NCI-H1417 treated with DMSO at 0.1 percent for 48 hours (cell line): ENCODE measurements around the gene AQP6.

Source experiments
- DNase-seq: peaks from one replicate; lab custom pipeline; 2025; lab: John Stamatoyannopoulos, UW

AQP6 gene, protein sequence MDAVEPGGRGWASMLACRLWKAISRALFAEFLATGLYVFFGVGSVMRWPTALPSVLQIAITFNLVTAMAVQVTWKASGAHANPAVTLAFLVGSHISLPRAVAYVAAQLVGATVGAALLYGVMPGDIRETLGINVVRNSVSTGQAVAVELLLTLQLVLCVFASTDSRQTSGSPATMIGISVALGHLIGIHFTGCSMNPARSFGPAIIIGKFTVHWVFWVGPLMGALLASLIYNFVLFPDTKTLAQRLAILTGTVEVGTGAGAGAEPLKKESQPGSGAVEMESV

DNA sequence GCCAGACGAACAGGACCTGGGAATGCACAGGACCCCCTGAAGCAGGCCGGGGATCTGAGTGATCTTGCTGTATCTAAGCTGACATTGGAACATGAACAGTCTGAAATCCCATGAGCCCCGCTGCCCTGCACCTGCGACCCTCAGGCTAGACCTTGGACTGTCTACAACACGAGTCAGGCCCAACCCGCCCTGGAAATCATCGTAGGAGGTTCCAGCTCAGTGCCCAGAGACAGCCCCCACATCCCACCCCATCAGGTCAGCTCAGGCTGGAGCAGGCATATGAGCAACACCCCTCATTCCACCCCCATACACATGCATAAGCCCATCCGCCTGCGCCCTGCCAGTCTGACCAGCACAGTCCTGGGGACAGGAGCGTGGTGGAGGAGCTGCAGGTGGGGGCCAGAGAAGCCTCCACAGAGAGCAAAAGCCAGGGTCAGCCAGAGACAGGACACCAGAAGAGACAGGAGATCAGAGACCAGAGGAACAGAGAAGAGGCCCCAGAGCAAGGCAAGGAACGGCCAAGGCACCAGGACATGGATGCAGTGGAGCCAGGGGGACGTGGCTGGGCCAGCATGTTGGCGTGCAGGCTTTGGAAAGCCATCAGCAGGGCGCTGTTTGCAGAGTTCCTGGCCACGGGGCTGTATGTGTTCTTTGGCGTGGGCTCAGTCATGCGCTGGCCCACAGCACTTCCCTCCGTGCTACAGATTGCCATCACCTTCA is at the start of gene AQP6:
Gene AQP6, plus strand, starts transcription at position 307 of the 720 bp plus-strand sequence. Its CDS starts 227 bp downstream, at position 534.
- DNase-seq = no peak

DNA sequence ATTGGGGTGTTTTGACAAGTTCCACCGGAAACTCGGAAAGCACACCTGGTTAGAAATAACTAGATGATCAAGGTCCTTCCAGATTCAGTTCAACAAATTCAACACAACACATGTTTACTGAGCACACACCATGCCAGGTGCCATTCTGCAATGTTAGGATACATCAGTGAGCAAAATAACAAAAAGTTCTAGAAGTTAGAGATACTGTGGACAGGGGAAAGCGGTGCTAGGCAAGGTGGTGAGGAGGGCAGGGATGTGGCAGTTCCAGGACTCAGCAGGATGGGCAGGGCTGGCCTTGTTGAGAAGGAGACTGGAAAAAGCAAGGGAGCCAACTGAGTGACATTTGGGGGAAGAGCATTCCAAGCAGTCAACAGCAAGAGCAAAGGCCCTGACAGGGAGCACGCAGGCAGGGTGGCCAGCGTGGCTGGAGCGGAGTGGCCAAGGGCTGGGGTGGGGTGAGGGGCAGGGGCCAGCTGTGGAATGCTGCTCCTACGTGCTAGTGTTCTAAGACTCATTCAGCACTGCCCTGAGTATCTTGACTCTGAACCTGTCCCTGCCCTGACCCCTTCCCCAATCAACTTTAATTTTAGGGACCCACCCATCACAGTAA is 49.6 kb upstream of the AQP6 start:
- no peak for DNase-seq

DNA sequence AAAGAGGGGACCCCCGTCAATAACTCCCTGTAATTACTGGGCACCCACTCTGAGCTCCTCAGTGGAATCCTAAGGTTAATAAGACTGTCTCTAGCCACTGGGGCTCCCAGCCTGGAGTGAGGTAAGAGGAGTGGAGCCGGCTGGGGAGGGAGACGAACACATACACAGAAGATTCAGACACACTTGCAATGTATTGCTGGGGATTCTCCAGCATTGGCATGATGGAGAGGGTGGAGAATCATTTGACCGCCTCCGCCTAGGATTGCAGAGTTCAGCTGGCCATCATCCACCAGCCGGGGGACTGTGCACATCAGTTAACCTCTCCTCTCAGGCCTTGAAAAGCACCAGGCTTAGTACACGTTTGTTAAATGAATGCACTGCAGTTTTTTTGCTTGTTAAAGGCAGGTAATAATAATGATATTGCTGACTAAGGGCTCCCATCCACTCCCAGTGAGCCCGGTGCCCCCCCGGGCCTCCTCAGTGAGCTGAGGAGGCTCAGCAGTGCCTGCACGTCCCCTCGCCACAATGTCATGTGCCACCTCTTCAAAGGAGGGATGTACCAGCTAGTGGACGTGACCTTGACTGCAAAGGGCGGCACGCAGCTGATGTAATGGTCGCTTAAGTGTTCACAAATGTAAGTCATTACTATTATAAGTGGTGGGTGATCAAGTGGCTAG is 48.7 kb upstream of the AQP6 start:
- no peak for DNase-seq

DNA sequence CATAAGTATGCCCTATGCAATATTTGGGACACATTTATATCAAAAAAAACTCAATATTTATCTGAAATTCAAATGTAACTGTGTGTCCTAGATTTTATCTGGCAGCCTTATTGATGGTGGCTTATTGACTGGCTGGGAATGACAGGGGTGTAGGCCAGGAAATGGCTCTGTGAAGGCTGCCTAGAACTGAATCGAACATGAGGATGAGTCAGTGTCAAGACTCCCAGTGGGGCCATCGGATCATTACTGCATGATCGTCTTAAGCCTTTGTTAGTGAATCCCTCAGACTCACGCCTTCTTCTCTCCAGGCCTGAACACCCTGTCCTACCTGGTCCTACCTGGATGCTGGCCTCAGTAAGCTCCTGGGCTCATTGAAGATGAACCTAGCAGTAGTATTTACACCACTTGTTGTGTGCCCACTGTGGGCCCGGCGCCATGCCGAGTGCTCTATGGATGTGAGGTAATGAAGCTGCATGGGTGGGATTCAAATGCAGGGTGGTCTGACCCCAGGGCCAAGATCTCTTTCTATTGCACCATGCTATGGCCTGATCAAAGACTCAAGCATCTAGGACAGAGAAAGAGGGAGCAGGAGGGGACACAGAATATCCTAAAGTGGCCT is 48.0 kb upstream of the AQP6 start:
- DNase-seq = no peak

DNA sequence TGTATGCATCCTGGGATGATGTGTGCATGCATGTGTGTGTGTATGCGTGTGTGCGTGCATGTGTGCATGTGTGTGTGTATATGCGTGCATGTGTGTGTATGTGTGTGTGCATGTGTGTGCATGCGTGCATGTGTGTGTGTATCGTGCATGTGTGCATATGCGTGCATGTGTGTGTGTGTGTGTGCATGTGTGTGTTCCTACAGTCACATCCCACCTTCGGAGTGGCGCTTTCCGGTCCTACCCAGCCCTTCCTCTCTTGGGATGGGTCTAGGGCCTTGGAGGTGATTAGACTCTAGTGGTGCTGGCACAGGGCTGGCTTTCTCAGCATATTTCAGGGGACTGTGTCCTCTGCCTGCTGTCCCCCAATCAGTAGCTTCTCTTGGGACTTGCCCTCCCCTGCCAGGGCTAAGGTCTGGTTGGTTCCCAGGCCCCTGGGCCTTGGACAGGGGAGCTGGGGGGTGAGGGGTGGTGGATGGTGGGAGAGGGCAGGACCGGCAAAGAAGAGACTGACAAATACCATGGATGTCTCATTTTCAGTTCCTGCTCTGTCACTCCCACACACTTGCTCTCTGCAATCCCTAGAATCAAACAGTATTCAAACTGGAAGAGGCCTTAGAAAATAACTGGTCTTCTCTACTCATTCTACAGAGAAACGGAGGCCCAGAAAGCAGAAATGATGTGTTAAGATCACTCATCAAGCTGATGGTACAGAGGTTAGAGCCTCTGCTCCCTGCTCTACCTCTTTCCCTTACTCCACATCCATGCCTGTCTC is 47.1 kb upstream of the AQP6 start:
- DNase-seq = no peak

DNA sequence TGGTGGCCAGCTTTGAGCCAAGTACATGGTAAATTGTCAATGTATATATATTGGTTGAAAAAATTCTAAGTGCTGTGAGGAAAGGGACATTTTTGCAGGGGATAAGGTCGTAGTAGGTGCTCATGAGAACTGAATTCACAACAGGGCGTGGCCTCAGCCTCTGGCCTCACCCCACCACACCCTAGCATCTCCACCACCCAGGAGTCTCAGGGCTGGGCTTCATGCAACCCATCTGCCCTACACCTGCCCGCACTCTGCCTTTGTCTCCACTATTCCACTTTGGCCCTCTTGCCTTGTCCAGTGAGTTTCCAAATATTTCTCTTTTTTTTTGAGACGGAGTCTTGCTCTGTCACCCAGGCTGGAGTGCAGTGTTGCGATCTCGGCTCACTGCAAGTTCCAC is 44.3 kb upstream of the AQP6 start:
- no peak for DNase-seq

DNA sequence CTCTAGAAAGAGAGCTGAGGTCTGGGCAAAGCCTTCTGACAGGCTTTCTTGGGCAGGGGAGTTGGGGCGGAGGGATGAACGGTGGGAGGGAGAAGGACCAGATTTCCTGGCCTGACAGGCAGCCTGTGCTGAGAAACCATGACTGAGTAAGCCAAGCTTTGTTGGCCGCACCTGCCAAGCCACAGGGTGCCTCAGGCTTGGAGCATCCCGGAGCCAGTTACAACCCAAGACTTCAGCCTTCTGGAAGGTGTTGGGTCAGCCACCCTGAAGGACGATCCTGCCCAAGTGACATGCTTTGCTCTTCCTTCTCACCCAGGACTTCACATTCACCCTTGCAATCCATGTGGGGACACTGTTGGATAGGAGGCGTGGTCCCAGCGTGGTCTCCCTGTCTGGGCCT is 43.2 kb upstream of the AQP6 start:
- DNase-seq = no peak

DNA sequence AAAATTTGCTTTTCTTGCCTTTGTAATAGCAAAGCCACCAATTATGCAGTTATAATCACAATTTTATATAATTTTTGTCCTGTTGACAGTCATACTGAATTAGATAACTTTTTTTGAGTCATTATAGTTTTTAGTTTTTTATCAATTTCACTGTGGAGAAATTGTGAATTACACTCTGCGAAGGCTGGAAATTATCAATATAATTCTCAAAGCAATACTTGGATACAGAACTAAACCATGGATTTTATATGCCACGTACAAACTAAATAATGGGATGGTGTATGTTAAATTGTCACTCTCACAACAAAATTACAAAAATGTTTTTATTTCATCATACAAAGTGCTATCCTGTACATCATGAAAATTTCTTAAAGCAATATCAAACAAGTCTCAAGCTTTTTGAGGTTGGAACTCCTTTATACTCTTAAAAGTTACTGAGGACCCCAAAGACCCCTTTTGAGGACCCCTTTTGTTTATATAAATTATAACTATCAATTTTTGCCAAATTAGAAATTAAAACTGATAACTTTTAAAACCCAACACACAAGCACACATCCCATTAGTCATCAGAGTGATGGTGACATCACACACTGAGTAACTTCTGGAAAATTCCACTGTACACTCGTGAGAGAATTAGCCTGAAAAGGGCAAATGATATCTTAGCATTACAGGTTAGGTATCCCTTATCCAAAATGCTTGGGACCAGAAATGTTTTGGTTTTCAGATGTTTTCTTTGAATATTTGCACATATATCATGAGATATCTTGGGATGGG is 42.0 kb upstream of the AQP6 start:
- DNase-seq = no peak

DNA sequence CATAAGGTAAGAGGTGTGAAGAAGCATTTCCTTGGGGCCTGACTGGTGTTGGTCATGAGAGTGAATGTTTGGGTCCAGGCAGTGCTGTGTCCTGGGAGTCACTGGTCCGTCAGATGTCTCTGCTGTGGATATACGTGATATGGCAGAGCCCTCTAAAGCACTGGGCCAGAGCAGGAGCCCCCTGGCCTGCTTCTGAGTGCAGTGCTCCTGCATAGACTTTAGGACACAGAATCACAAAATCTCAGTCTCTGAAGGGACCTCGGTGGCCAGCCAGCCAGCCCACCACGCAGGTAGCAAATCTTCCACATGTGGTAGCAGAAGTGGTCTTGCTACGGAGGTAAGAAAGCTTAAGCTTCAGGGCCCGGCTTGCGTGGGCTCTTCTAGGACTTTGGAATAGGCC is 40.7 kb upstream of the AQP6 start:
- no peak for DNase-seq

DNA sequence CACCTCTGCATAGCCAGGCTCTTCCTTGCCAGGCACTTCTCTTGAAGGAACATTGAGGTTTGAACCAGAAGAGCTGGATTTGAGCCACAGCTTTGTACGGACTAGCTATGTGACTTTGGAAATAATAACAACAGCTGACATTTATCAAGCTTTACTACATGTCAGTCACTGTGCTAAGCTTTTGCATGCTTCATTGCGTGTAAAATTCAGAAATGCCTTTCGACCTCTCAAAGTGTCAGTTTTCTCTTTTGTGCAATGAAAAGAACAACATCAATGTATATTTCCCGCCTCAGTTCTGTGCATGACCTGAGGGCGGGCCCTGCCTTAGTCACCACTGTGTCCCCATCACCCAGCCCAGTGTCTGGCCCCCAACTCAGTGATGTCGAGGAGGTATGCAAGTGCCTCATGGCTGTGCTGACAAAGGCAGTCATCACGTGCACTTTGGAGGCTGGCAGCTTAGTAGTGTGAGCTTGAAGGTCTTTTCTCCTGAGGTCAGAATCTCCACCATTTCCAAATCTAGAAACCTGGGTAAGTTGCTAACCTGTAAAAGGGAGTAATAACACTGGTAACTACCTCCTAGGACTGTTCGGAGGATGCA is 40.1 kb upstream of the AQP6 start:
- DNase-seq = no peak

DNA sequence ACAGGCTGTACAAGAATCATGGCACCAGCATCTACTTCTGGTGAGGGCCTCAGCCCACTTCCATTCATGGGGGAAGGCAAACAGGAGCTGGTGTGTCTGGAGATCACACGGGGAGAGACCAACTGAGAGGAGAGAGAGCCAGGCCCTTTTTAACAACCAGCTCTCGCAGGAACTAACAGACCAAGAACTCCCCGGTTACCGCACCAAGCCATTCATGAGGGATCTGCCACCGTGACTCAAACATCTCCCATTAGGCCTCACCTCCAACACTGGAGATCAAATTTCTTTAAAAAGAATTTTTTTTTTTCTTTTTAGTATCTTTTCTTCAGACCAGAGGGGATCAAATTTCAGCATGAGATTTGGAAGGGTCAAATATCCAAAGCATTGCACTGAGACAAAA is 39.0 kb upstream of the AQP6 start:
- DNase-seq = no peak

DNA sequence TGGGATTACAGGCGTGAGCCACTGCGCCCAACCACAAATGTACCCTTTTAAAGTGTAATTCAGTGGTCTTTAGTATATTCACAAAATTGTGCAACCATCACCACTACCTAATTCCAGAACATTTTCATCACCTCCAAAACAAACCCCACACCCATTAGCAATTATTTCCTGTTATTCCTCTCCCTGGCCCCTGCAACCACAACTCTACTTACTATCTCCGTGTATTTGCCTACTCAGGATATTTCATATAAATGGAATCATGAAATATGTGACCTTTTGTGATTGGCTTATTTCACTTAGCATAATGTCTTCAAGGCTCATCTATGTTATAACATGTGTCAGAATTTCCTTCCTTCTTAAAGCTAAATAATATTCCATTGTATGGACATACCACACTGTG is 38.2 kb upstream of the AQP6 start:
- no peak for DNase-seq

DNA sequence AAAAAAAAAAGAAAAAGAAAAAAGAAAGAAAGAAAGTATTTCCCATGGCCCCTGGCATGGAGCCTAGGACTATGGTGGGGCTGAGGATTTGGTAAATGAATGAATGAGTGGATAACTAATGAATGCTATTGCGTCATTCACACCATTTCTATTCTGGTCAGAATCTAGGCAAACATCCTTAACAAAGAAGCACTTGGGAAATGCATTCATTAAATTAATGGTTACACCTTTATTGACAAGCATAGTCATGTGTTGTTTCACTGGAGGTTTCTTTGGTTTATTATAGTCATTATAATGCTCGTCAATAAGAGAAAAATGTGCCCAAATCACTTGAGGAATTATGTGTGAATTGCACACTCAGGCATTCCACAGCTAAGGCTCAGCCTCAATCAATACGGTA is 35.8 kb upstream of the AQP6 start:
- no peak for DNase-seq

DNA sequence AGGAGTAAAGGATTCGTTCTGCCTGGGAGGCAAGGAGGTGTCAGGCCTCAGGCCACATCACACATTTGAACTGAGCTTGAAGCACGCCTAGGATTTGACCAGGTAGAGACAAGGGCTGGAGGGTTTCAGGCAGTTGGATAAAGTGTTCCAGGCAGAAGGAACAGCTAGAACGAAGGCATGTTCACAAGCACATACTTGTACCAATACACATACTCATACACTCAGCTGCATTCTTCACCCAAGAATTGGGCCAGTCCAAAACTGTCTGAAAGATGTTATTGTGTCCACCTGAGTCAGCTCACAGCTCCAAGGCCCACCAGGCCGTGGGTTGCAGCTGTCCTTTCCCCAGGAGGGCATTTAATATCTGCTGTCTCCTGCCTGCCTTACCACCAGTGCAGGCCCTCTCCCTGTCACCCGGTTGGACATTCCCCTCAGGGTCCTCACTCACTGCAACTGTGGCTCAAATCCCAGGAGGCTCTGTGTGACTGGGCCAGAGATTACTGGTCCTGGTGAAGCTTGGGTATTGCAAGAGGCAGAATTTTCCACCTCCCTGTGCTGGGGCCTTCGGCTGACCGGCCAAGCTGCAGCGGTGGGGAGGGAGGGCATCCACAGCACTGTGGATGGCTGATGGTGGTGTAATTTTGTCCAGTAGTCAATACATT is 35.0 kb upstream of the AQP6 start:
- DNase-seq = no peak

DNA sequence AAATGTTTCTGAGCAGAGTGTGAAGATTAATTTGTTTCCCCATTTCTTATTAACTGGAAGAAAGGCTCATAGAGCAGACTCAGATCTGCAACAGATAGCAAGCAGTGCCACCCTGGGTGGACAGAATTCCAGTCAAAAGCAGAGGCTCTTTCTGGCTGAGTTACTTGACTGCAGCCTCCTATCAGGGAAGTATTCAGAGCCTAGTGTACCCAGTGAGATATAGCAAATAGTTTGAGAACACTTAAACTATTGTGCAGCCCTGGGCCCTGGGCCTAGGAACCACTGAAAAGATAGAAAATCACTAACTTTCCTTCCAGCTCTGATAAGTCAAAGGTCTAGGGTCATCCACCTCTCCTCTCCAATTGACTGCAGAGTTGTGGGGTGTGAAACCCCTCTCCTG is 33.4 kb upstream of the AQP6 start:
- no peak for DNase-seq

DNA sequence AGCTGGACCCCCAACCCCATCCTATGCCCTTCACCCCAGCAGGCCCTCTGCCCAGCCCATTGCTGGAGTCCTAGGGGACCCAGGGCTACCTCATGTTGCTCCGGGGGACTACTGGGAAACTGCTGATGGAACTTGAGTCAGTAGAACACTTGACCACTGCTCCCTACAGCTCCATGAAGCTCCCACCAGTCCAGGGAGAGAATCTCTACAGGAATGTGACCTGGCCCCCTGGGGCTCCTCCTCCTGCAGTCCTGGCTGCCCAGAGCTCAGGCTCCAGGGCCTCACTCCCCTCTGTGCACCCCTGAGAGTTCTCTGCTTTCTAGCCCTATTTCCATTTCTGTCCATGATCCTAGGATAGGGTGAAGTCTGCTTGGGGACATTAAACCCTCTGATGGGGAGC is 33.0 kb upstream of the AQP6 start:
- no peak for DNase-seq

DNA sequence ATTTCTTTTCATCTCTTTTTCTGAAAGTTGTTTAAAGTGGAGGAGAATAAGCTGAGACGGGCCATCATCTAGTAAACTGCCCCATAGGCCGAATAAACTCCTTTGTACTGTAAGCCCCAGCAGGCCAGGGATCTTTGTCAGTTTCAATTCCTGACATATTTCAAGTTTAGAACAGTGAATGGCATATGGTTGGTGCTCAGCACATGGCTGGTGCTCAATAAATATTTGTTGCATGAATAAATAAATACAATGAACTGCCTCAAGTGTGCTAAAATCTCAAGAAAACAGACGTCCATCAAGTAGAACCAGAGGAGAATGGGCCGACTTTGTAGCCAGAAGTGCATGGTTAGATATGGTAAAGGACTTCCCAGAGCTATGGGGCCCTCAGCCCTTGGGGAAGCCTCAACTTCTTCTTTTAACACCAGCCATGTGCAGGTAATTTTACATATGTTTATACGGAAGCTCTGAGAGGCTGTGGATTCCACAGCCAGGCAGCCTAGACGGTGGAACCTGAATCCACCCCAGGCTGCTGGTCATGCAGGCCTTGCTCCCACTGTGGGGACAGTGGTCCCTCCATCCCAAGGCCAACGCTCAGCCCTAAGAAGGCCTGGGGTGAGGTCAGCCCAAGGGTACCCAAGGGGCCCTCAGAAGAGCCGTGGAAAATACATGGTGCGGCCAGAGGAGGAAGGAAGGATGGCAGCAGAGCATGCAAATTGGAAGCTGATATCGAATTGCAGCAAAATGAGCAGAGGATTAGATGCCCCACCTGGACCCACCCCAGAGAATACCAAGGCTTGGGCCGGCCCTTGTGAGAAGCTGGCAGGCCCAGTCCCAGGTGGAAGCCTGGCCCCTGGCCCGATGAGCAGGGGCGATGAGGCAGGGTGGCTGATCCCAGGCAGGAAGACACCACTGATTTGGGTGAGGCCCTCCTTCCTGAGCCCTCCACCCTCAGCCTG is 30.9 kb upstream of the AQP6 start:
- no peak for DNase-seq

DNA sequence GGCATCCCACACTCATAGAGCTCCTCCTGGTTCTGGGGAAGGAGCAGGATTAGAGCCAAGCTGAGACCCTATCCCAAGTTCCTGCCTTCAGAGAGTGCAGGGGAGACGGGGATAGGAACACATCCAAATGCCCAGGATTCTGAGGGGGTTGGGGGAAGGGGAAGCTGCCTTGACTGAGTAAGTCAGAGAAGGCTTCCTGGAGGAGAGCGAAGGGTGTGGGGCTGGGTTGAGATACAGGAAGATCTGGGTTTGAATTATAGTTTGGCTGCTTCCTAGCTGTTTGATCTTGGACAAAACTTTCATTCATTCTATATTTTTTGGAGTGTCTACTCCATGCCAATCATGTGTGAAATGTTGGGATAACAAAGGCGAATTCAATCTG is 30.2 kb upstream of the AQP6 start:
- no peak for DNase-seq
